GM12878 (cell line): ENCODE measurements around the gene HBP1. TPM values are rescaled to one million over a fixed set of nuclear protein-coding genes. Genes with fewer than 3 reads are reported as not detected.

Source experiments
- ATAC-seq: fragments of 200-7000 bp; cut with Tn5 transposase; 3 replicates; pipeline ENCODE4 v1.9.1; 2020; ENCODE audit warnings: mild to moderate bottlenecking, moderate library complexity
- BruUV-seq: library from RNA; stranded (reverse); fragments of 400-500 nt; replicated peaks from 2 replicates; lab custom pipeline; 2021; lab: Mats Ljungman, UMichigan
- CTCF ChIA-PET: fragments of 300-600 bp; sonication (Branson Sonifier 250); formaldehyde crosslinking; extraction: SDS; loops from one replicate; lab custom pipeline; 2021; ENCODE audit warnings: inconsistent platforms; lab: Yijun Ruan, JAX
- POLR2A ChIA-PET: fragments of 350-600 bp; formaldehyde crosslinking; extraction: SDS; loops from one replicate; lab custom pipeline; 2021; ENCODE audit warnings: inconsistent platforms; lab: Charles Lee
- RAD21 ChIA-PET: fragments of 300-600 bp; sonication (Branson Sonifier 250); formaldehyde crosslinking; loops from one replicate; lab custom pipeline; 2023; ENCODE audit warnings: antibody characterized with exemption; ENCODE audit not compliant: unreplicated experiment; lab: Charles Lee
- SMC1A ChIA-PET: fragments of 300-600 bp; sonication (Branson Sonifier 250); formaldehyde crosslinking; loops from one replicate; lab custom pipeline; 2023; ENCODE audit not compliant: unreplicated experiment, uncharacterized antibody; lab: Charles Lee
- DNase-seq: peaks from one replicate; pipeline ENCODE4 v3.0.0-alpha.2; 2011; ENCODE audit warnings: low read depth, low spot score
- FAIRE-seq: peaks from 3 replicates; lab custom pipeline; 2011; peaks lifted over from hg19 to GRCh38; lab: Jason Lieb, UNC
- H2AFZ ChIP-seq: 2 replicates; pipeline ENCODE4 v1.6.0; 2011; ENCODE audit warnings: low read depth, low read length, control low read depth; ENCODE audit not compliant: control insufficient read depth
- H3K27ac ChIP-seq: 2 replicates; pipeline ENCODE4 v1.5.1; 2011; ENCODE audit warnings: control low read depth; ENCODE audit not compliant: control insufficient read depth, insufficient read depth
- H3K27me3 ChIP-seq, 2 experiments: replicated peaks in 1 of 2; 2 replicates each; pipeline versions ENCODE4 v1.6.0 to v1.6.1; 2011; ENCODE audit warnings: low read length in 1 of 2; ENCODE audit not compliant: control insufficient read depth in 2 of 2, insufficient read depth in 2 of 2
- H3K36me3 ChIP-seq, 2 experiments: 2 replicates each; pipeline ENCODE4 v1.5.1; 2011; ENCODE audit warnings: low read length in 1 of 2; ENCODE audit not compliant: control insufficient read depth in 2 of 2, insufficient read depth in 2 of 2
- H3K4me1 ChIP-seq: 2 replicates; pipeline ENCODE4 v1.6.1; 2011; ENCODE audit warnings: mild to moderate bottlenecking, low read length, moderate library complexity, mixed read lengths; ENCODE audit not compliant: control insufficient read depth, insufficient read depth
- H3K4me2 ChIP-seq: 2 replicates; pipeline ENCODE4 v1.6.0; 2011; ENCODE audit warnings: control low read depth; ENCODE audit not compliant: control insufficient read depth, insufficient read depth
- H3K4me3 ChIP-seq: fragments of 200-600 bp; sonication (generic); 2 replicates; pipeline ENCODE4 v1.5.1; 2016
- H3K79me2 ChIP-seq: 2 replicates; pipeline ENCODE4 v1.6.0; 2011; ENCODE audit warnings: low read length; ENCODE audit not compliant: control insufficient read depth, insufficient read depth
- H3K9ac ChIP-seq: 2 replicates; pipeline ENCODE4 v1.8.0; 2011; ENCODE audit warnings: low read length, control low read depth, mixed read lengths; ENCODE audit not compliant: control insufficient read depth, insufficient read depth
- H3K9me3 ChIP-seq: replicated peaks from 3 replicates; pipeline ENCODE4 v1.5.1; 2011; ENCODE audit warnings: mild to moderate bottlenecking, low read length; ENCODE audit not compliant: control insufficient read depth, insufficient read depth
- H4K20me1 ChIP-seq: 2 replicates; pipeline ENCODE4 v1.6.0; 2011; ENCODE audit not compliant: control insufficient read depth, insufficient read depth
- BMI1 ChIP-seq: fragments of 450-650 bp; IDR thresholded peaks from 2 replicates; pipeline ENCODE4 v1.6.1; 2016; ENCODE audit warnings: mild to moderate bottlenecking, moderate library complexity, borderline replicate concordance
- CUX1 ChIP-seq: IDR thresholded peaks from 2 replicates; pipeline ENCODE4 v1.6.1; 2012; ENCODE audit warnings: improper control_type of control experiment, low read depth, low read length; ENCODE audit not compliant: insufficient replicate concordance
- EZH2 ChIP-seq: IDR thresholded peaks from 2 replicates; pipeline ENCODE4 v1.6.1; 2012; ENCODE audit warnings: low read depth, mild to moderate bottlenecking, control low read depth, inconsistent platforms, low read length, borderline replicate concordance; ENCODE audit not compliant: control insufficient read depth
- FOXK2 ChIP-seq: fragments of 450-650 bp; IDR thresholded peaks from 2 replicates; pipeline ENCODE4 v1.6.1; 2017; ENCODE audit warnings: mild to moderate bottlenecking, moderate library complexity
- HDAC6 ChIP-seq: fragments of 200-600 bp; sonication (generic); IDR thresholded peaks from one replicate; pipeline ENCODE4 v1.8.0; 2017; ENCODE audit warnings: antibody characterized with exemption; ENCODE audit not compliant: unreplicated experiment
- MXI1 ChIP-seq: fragments of 150-350 bp; IDR thresholded peaks from 2 replicates; pipeline ENCODE4 v1.6.1; 2011; ENCODE audit warnings: low read depth, mild to moderate bottlenecking, inconsistent platforms, low read length, improper control_type of control experiment
- NKRF ChIP-seq: fragments of 450-650 bp; conservative IDR thresholded peaks from 2 replicates; pipeline ENCODE4 v1.6.1; 2017; ENCODE audit warnings: mild to moderate bottlenecking, moderate library complexity
- NRF1 ChIP-seq: conservative IDR thresholded peaks from 2 replicates; pipeline ENCODE4 v1.6.1; 2011; ENCODE audit warnings: mild to moderate bottlenecking, low read depth, low read length, improper control_type of control experiment
- SMAD5 ChIP-seq: IDR thresholded peaks from 2 replicates; pipeline ENCODE4 v1.6.1; 2016; ENCODE audit warnings: antibody characterized with exemption, low read depth
- TCF3 ChIP-seq: IDR thresholded peaks from 2 replicates; pipeline ENCODE4 v1.6.1; 2012; ENCODE audit warnings: low read depth, mild to moderate bottlenecking, low read length, borderline replicate concordance; ENCODE audit not compliant: insufficient read depth
- YY1 ChIP-seq: IDR thresholded peaks from 2 replicates; pipeline ENCODE4 v1.6.1; 2011; ENCODE audit warnings: low read depth, mild to moderate bottlenecking, low read length
- ZBTB40 ChIP-seq: fragments of 450-650 bp; IDR thresholded peaks from 2 replicates; pipeline ENCODE4 v1.6.1; 2016; ENCODE audit warnings: mild to moderate bottlenecking, moderate library complexity, borderline replicate concordance
- ZNF217 ChIP-seq: fragments of 450-650 bp; IDR thresholded peaks from 2 replicates; pipeline ENCODE4 v1.6.1; 2017; ENCODE audit warnings: antibody characterized with exemption, mild to moderate bottlenecking
- WGBS: methylation state at CpG from one replicate; pipeline ENCODE4 v1.1.6; 2016; ENCODE audit warnings: low lambda C conversion rate; ENCODE audit not compliant: insufficient replicate concordance, insufficient coverage; ENCODE audit errors: missing lambda C conversion rate; 5-methylcytosine and 5-hydroxymethylcytosine counted together
- in situ Hi-C: fragments of 300-500 bp; cut with MboI; formaldehyde crosslinking; loops from 9 replicates; pipeline ENCODE4 v1.14.3; 2018; ENCODE audit warnings: mixed read lengths
- intact Hi-C: fragments of 100-400 bp; cut with micrococcal nuclease; formaldehyde crosslinking; loops from one replicate; pipeline ENCODE4 v1.14.2; 2022; ENCODE audit not compliant: unreplicated experiment
- polyA plus RNA-seq, 11 experiments: library from polyadenylated mRNA; depleted of rRNA in 4 of 11; unstranded in 6 of 11; stranded (reverse) in 5 of 11; fragments of >200 nt; fragmentation: Nextera tagmentation in 4 of 11; fragmentation: Illumina TruSeq in 1 of 11; extraction: Ambion mirVana in 4 of 11; extraction: Trizol in 1 of 11; gene quantifications; 1 replicate in 1 of 11; 2 replicates in 10 of 11; pipeline versions ENCODE4 v1.2.1 to v1.2.3, GENCODE V29; 2011 to 2016; ENCODE audit warnings: inconsistent platforms in 2 of 11, missing spikeins in 2 of 11, low read depth in 1 of 11
- total RNA-seq, 4 experiments: library from RNA; depleted of rRNA in 3 of 4; stranded (reverse); fragments of >200 nt in 3 of 4; fragmentation: Illumina TruSeq in 1 of 4; extraction: Trizol in 1 of 4; gene quantifications; 2 replicates each; pipeline versions ENCODE4 v1.2.1 to v1.2.3, GENCODE V29; 2013 to 2021

HBP1 gene
- total and polyA plus RNA-seq, 10 of the 15 experiments (the other 5 are each of a cell fraction or from before 2014, with no cell fraction given): 5.8 to 30.9 (median 9.4) TPM

- Histone ChIP-seq H3K9me3 (no peaks in the 10 kb centered on the region), H2AFZ (no peak overlapping the region), H3K4me2 (no peak overlapping the region), H3K27me3 (no peaks in the 10 kb centered on the region), H4K20me1 (no peaks in the 10 kb centered on the region), H3K79me2 (peaks cover 4% of the 10 kb centered on the region), H3K9ac (no peak overlapping the region), H3K4me1 (no peaks in the 10 kb centered on the region), H3K4me3 (no peak overlapping the region), H3K36me3 (peaks cover 0 to 3% of the 10 kb centered on the region in 2 experiments; a peak in 1 of 4 replicates), H3K27ac (no peak overlapping the region)
- no peak for ATAC-seq
- 99% methylated on average over 5 of the region's 5 CpGs for WGBS
- no peak for DNase-seq
- no TSS peak for BruUV-seq
- intact Hi-C loops: no loop called here
- ChIA-PET SMC1A (interaction anchor here (1.1 to 2.6 kb wide), 5 partner anchors 9 to 18 kb away, joined by 3 to 16 read pairs (median 5); no protein-coding TSS in a partner anchor), CTCF (interaction anchor here (1.1 to 1.9 kb wide), 6 partner anchors 8 to 33 kb away, joined by 3 to 8 read pairs (median 4); partner anchors contain the start of gene HBP1), POLR2A (interaction anchor here (0.6 to 3.9 kb wide), 2 partner anchors 12 to 149 kb away, joined by 3 to 20 read pairs; partner anchors contain the start of gene HBP1), RAD21 (interaction anchor here (1.6 kb wide), 1 partner anchor 13 kb away, joined by 4 read pairs; no protein-coding TSS in a partner anchor)
- no peak for FAIRE-seq
- in situ Hi-C loops: no loop called here
- TF ChIP-seq CUX1: no peak
- no peak for TF ChIP-seq NRF1
- no peak for TF ChIP-seq ZNF217
- TF ChIP-seq FOXK2: no peak
- no peak for TF ChIP-seq YY1
- TF ChIP-seq HDAC6: no peak
- TF ChIP-seq SMAD5: no peak
- TF ChIP-seq ZBTB40: no peak
- no peak for TF ChIP-seq EZH2
- no peak for TF ChIP-seq MXI1
- TF ChIP-seq TCF3: no peak
- TF ChIP-seq BMI1: no peak
- no peak for TF ChIP-seq NKRF
These were observed 12.4 kb downstream of the HBP1 start for GRCh38 chr7:107181172-107181571.
